GM18858 (cell line): ENCODE data around the gene LPCAT3.

Source experiments
- ATAC-seq: cut with Tn5 transposase; IDR thresholded peaks from one replicate; pipeline ENCODE4 v1.9.1; 2021; ENCODE audit not compliant: unreplicated experiment

LPCAT3 gene

GRCh38 chr12:6941267-6941666 lies 77.0 kb downstream of the LPCAT3 start:
- no peak for ATAC-seq

- no peak for ATAC-seq
These were observed 79.1 kb downstream of the LPCAT3 start for GRCh38 chr12:6939191-6939540.

- ATAC-seq: no peak
These were observed 79.7 kb downstream of the LPCAT3 start for GRCh38 chr12:6938353-6939190.

GRCh38 chr12:6937481-6938352 lies 80.6 kb downstream of the LPCAT3 start:
- peak; percentile 78 for ATAC-seq

GRCh38 chr12:6936636-6937480 lies 81.4 kb downstream of the LPCAT3 start:
- no peak for ATAC-seq

GRCh38 chr12:6936194-6936635 lies 82.1 kb downstream of the LPCAT3 start:
- ATAC-seq: no peak

GRCh38 chr12:6935371-6936193 lies 82.7 kb downstream of the LPCAT3 start:
- no peak for ATAC-seq

- no peak for ATAC-seq
These were observed 84.2 kb downstream of the LPCAT3 start for GRCh38 chr12:6934110-6934509.

GRCh38 chr12:6932766-6933165 lies 85.5 kb downstream of the LPCAT3 start:
- ATAC-seq: no peak

GRCh38 chr12:6929466-6930452 lies 88.5 kb downstream of the LPCAT3 start:
- ATAC-seq: no peak

GRCh38 chr12:6928703-6929407 lies 89.4 kb downstream of the LPCAT3 start:
- ATAC-seq: no peak

- ATAC-seq: no peak
These were observed 90.1 kb downstream of the LPCAT3 start for GRCh38 chr12:6928022-6928702.

GRCh38 chr12:6927379-6928021 lies 90.8 kb downstream of the LPCAT3 start, which contains the start of gene ATN1:
ATN1 (plus strand) TSS chr12:6927959; CDS start chr12:6934002, 6,043 bp downstream.
- ATAC-seq: no peak
